Measurements from ENCODE around the gene GRAMD1B. TPM values are rescaled to one million over a fixed set of nuclear protein-coding genes. Genes with fewer than 3 reads are reported as not detected.

The GRAMD1B gene
- total RNA-seq, 1 donor from 2014 or later = 8.5 TPM

DNA sequence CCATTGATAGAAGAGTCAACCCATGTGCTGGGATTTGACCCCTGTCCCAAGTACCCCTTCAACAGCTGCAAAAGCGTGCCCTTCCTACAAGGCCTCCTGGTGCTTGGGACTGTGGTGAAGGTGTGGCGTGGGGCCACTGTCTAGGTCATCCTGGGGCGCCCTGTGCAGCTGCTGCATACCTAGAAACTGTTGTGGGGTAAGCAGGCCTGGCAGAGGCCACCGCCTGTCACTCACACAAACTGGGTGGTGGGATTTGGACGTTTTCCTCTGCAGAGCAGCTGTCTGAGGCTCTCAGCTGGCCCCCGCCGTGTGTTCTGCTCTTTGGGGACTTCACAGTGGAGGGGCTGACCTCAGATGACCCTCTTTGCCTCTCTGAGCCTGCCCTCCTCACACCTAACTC lies 154.7 kb downstream of the GRAMD1B start:
- Mint-ChIP-seq H3K4me3 (no peak overlapping the region), H3K27ac (ENCODE audit: unreplicated experiment) (no peak overlapping the region), H3K9me3 (no peaks in the 10 kb centered on the region), H3K4me1 (peaks cover 27% of the 10 kb centered on the region), H3K36me3 (ENCODE audit: low read depth) (no peaks in the 10 kb centered on the region), H3K27me3 (ENCODE audit: low read depth) (peaks cover 7% of the 10 kb centered on the region)
- no peak for TF ChIP-seq CTCF (conservative IDR thresholded peaks at IDR 0.05)
- DNase-seq (ENCODE audit: low read depth, low spot score) = no peak

DNA sequence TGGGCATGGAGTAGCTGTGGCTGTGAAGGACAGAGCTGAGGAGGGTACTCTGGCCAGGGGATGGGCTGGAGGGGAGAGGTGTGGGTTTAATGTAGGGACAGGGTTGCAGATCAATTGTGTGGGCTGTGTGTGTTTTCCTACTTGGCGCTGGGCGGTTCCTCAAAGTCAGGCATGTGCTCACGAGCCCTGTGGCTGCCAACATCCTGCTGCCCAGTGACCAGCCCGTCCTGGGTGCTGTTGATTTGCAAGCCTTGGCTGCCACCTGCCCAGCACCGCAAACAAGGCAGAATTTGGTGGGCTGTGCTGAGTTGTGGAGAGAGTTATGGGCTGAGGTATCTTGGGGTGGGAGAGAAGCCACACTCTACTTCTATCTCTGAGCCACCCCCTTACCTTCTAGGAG lies 155.1 kb downstream of the GRAMD1B start:
- H3K36me3 Mint-ChIP-seq (ENCODE audit: low read depth) = no peaks in the 10 kb centered on the region

DNA sequence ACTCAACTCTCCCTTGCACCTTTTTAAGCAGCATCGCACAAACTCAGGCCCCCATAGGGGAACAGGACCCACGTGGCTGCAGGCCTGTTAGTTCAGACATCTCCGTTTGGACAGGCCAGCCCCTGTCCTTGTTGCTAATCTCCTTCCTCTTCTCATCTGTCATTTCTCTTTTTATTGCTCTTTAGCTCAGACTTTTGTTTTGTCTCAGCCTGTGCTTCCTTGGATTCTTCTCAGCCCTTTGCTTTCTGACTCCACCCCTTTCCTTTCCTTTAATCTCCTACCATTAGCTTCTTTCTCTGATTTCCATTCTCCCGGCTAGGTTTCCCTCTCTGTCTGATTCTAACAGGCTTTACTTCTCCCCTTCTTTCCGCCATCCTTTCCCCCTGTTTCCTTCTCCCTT lies 155.6 kb downstream of the GRAMD1B start:
- TF ChIP-seq CTCF (conservative IDR thresholded peaks at IDR 0.05) = no peak
- Mint-ChIP-seq H3K36me3 (ENCODE audit: low read depth) (no peaks in the 10 kb centered on the region), H3K9me3 (no peaks in the 10 kb centered on the region), H3K4me1 (peaks cover 22% of the 10 kb centered on the region), H3K27ac (ENCODE audit: unreplicated experiment) (no peak overlapping the region), H3K27me3 (ENCODE audit: low read depth) (peaks cover 7% of the 10 kb centered on the region), H3K4me3 (no peak overlapping the region)
- no peak for DNase-seq (ENCODE audit: low read depth, low spot score)

More for the DNA sequence above, 155.1 kb downstream of the GRAMD1B start:
- no peak overlapping the region for H3K27ac Mint-ChIP-seq (ENCODE audit: unreplicated experiment)
- H3K4me1 Mint-ChIP-seq = peaks cover 27% of the 10 kb centered on the region
- peaks cover 7% of the 10 kb centered on the region for H3K27me3 Mint-ChIP-seq (ENCODE audit: low read depth)
- H3K9me3 Mint-ChIP-seq = no peaks in the 10 kb centered on the region
- DNase-seq (ENCODE audit: low read depth, low spot score) = no peak
- TF ChIP-seq CTCF (conservative IDR thresholded peaks at IDR 0.05) = no peak
- H3K4me3 Mint-ChIP-seq = no peak overlapping the region

- no peak overlapping the region for H3K27ac Mint-ChIP-seq (ENCODE audit: unreplicated experiment)
These were observed 156.5 kb downstream of the GRAMD1B start for GRCh38 chr11:123586568-123586967.

DNA sequence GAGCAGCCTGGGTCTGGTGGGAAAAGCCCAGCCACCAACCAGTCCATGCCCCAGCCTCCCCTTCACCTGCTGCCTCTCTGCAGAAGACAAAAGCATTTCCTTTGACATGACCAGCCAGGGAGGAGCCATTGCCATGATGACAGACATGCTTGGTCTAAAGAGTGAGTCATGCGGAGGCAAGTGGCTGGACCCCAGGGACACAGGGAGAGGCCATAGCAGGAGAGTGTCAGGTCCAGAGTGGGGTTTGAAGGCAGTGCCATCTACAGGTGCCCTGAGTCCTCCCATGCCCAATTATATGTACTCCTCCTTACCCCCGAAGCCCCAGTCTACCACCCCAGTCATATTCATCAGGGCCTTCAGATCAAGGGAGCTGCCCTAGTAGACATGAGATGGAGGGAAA lies 157.0 kb downstream of the GRAMD1B start:
- H3K4me1 Mint-ChIP-seq = peaks cover 18% of the 10 kb centered on the region
- no peaks in the 10 kb centered on the region for H3K9me3 Mint-ChIP-seq
- H3K27me3 Mint-ChIP-seq (ENCODE audit: low read depth) = no peaks in the 10 kb centered on the region
- H3K27ac Mint-ChIP-seq (ENCODE audit: unreplicated experiment) = no peak overlapping the region
- TF ChIP-seq CTCF (conservative IDR thresholded peaks at IDR 0.05) = no peak
- no peak overlapping the region for H3K4me3 Mint-ChIP-seq
- DNase-seq (ENCODE audit: low read depth, low spot score) = no peak
- H3K36me3 Mint-ChIP-seq (ENCODE audit: low read depth) = no peaks in the 10 kb centered on the region

More at GRCh38 chr11:123586568-123586967, 156.5 kb downstream of the GRAMD1B start:
- H3K4me1 Mint-ChIP-seq = peaks cover 18% of the 10 kb centered on the region
- no peak for TF ChIP-seq CTCF (conservative IDR thresholded peaks at IDR 0.05)
- peaks cover under 1% of the 10 kb centered on the region for H3K27me3 Mint-ChIP-seq (ENCODE audit: low read depth)
- H3K4me3 Mint-ChIP-seq = no peak overlapping the region
- H3K36me3 Mint-ChIP-seq (ENCODE audit: low read depth) = no peaks in the 10 kb centered on the region
- no peaks in the 10 kb centered on the region for H3K9me3 Mint-ChIP-seq
- DNase-seq (ENCODE audit: low read depth, low spot score) = no peak

DNA sequence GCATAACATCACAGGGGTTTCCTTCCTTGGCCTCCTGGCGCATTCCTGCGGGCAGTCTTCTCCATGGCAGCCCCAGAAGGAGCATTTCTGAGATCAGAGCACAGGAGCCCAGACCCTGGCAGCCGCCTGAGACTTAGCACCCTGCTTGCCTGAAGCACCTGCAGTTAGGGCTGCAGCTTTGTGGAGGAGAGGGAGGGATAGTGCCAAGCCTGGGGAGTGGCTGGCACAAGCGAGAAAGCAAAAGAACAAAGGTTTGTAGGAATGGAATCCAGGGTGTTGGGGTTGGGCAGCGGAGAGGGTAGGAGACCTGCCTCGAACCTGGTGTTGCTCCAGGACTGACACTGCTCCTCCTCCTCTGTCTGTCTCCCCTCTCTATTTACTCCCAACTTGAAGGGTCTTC lies 157.5 kb downstream of the GRAMD1B start:
- H3K27me3 Mint-ChIP-seq (ENCODE audit: low read depth) = no peaks in the 10 kb centered on the region

More for the DNA sequence above, 157.5 kb downstream of the GRAMD1B start:
- Mint-ChIP-seq H3K36me3 (ENCODE audit: low read depth) (no peaks in the 10 kb centered on the region), H3K4me1 (peaks cover 18% of the 10 kb centered on the region), H3K9me3 (no peaks in the 10 kb centered on the region), H3K4me3 (no peak overlapping the region), H3K27ac (ENCODE audit: unreplicated experiment) (no peak overlapping the region)
- no peak for DNase-seq (ENCODE audit: low read depth, low spot score)
- TF ChIP-seq CTCF (conservative IDR thresholded peaks at IDR 0.05) = no peak
